Upper lobe of right lung (tissue), 1 donor: ENCODE measurements around the gene FBLIM1. TPM values are rescaled to one million over a fixed set of nuclear protein-coding genes. Genes with fewer than 3 reads are reported as not detected.

ENCODE experiments used
- ATAC-seq: fragments of 200-7000 bp; cut with Tn5 transposase; one replicate; pipeline ENCODE4 v1.9.1; 2020; ENCODE audit warnings: mild to moderate bottlenecking, moderate library complexity
- DNase-seq: peaks from one replicate; pipeline ENCODE4 v3.0.0-alpha.2; 2020
- H3K27ac ChIP-seq: fragments of 200-600 bp; one replicate; pipeline ENCODE4 v1.8.0; 2022
- H3K27me3 ChIP-seq: fragments of 200-600 bp; one replicate; pipeline ENCODE4 v1.8.0; 2022; ENCODE audit warnings: mild to moderate bottlenecking
- H3K36me3 ChIP-seq: fragments of 200-600 bp; one replicate; pipeline ENCODE4 v1.8.0; 2022
- H3K4me1 ChIP-seq: fragments of 200-600 bp; one replicate; pipeline ENCODE4 v1.8.0; 2022
- H3K4me3 ChIP-seq: fragments of 200-600 bp; one replicate; pipeline ENCODE4 v1.8.0; 2022; ENCODE audit warnings: mild to moderate bottlenecking
- H3K9me3 ChIP-seq: fragments of 200-600 bp; one replicate; pipeline ENCODE4 v1.8.0; 2022
- CTCF ChIP-seq: fragments of 200-600 bp; IDR thresholded peaks from one replicate; pipeline ENCODE4 v1.8.0; 2022; ENCODE audit warnings: antibody characterized with exemption
- intact Hi-C: fragments of 100-400 bp; cut with DNase I; formaldehyde crosslinking; loops from one replicate; pipeline ENCODE4 v1.11.0; 2022
- total RNA-seq: library from RNA; stranded (reverse); fragmentation: NEBNext Ultra II Directional; extraction: Animal tissue kit (Norgen Biotek cat#: 25700); gene quantifications from one replicate; pipeline ENCODE4 v1.2.1, GENCODE V29; 2021
- donor health status: DM: no; HTN: yes; CAD: no; lungs with severe emphysema.

FBLIM1 gene
- total RNA-seq, 1 donor from 2014 or later = 39.0 TPM

- no peaks in the 10 kb centered on the region for H3K4me1 ChIP-seq
- no peak overlapping the region for H3K4me3 ChIP-seq
- intact Hi-C loops = no loop called here
- H3K9me3 ChIP-seq = no peaks in the 10 kb centered on the region
- ATAC-seq (no peak), DNase-seq (no peak)
- peaks cover 92% of the 10 kb centered on the region for H3K36me3 ChIP-seq
- TF ChIP-seq CTCF = no peak
- no peaks in the 10 kb centered on the region for H3K27me3 ChIP-seq
- no peak overlapping the region for H3K27ac ChIP-seq
Observed at GRCh38 chr1:15727866-15728534, 30.6 kb upstream of the FBLIM1 start.

- no peak overlapping the region for H3K4me3 ChIP-seq
- DNase-seq = no peak
- H3K36me3 ChIP-seq = peaks cover 95% of the 10 kb centered on the region
- TF ChIP-seq CTCF = no peak
- intact Hi-C loops = no loop called here
- ATAC-seq = no peak
- H3K4me1 ChIP-seq = no peaks in the 10 kb centered on the region
- H3K27ac ChIP-seq = no peak overlapping the region
- no peaks in the 10 kb centered on the region for H3K9me3 ChIP-seq
- H3K27me3 ChIP-seq = no peaks in the 10 kb centered on the region
Observed at GRCh38 chr1:15728937-15729657, 29.5 kb upstream of the FBLIM1 start.

GRCh38 chr1:15730423-15730822 lies 28.2 kb upstream of the FBLIM1 start:
- DNase-seq = no peak
- TF ChIP-seq CTCF = no peak
- peaks cover 97% of the 10 kb centered on the region for H3K36me3 ChIP-seq

GRCh38 chr1:15730936-15731335 lies 27.7 kb upstream of the FBLIM1 start:
- no peak for DNase-seq
- no peak for TF ChIP-seq CTCF
- Histone ChIP-seq H3K4me3 (no peak overlapping the region), H3K27me3 (no peaks in the 10 kb centered on the region), H3K9me3 (no peaks in the 10 kb centered on the region), H3K36me3 (peaks cover 92% of the 10 kb centered on the region), H3K27ac (no peak overlapping the region), H3K4me1 (peaks cover 3% of the 10 kb centered on the region)
- ATAC-seq = no peak
- intact Hi-C loops = no loop called here

More at GRCh38 chr1:15730423-15730822, 28.2 kb upstream of the FBLIM1 start:
- intact Hi-C loops = no loop called here
- H3K4me3 ChIP-seq = no peak overlapping the region
- H3K27me3 ChIP-seq = no peaks in the 10 kb centered on the region
- no peak for ATAC-seq
- H3K9me3 ChIP-seq = no peaks in the 10 kb centered on the region
- H3K27ac ChIP-seq = no peak overlapping the region
- H3K4me1 ChIP-seq = no peaks in the 10 kb centered on the region

- no peak for TF ChIP-seq CTCF
- H3K27me3 ChIP-seq = no peaks in the 10 kb centered on the region
- H3K27ac ChIP-seq = no peak overlapping the region
- H3K4me1 ChIP-seq = peaks cover 14% of the 10 kb centered on the region
- intact Hi-C loops = no loop called here
- H3K4me3 ChIP-seq = no peak overlapping the region
- H3K9me3 ChIP-seq = no peaks in the 10 kb centered on the region
- DNase-seq = no peak
- ATAC-seq = no peak
- peaks cover 81% of the 10 kb centered on the region for H3K36me3 ChIP-seq
Observed at GRCh38 chr1:15731735-15732685, 26.6 kb upstream of the FBLIM1 start.
